NCI-H69 (cell line): ENCODE measurements around the gene LRRC8E.
"Not testable (repeated sequence)": the region's sequence is repeated elsewhere in the genome, so short reads cannot be mapped to it uniquely, and the experiment has no call there.

Experiments used
- DNase-seq: peaks from one replicate; lab custom pipeline; 2025; lab: John Stamatoyannopoulos, UW

Gene LRRC8E

GRCh38 chr19:7920519-7921301 is 32.4 kb downstream of the LRRC8E start:
- peak; percentile 100 for DNase-seq

- DNase-seq, result no peak
Observed at GRCh38 chr19:7921302-7921966, 33.1 kb downstream of the LRRC8E start.

- DNase-seq, result no peak
Observed at GRCh38 chr19:7921967-7922835, 33.9 kb downstream of the LRRC8E start.

GRCh38 chr19:7922836-7923195 is 34.5 kb downstream of the LRRC8E start:
- no peak for DNase-seq

GRCh38 chr19:7923295-7924191 is 35.2 kb downstream of the LRRC8E start:
- DNase-seq, result no peak

GRCh38 chr19:7924241-7924640 is 35.9 kb downstream of the LRRC8E start:
- DNase-seq, result no peak

- DNase-seq, result no peak
Observed at GRCh38 chr19:7924651-7925170, 36.4 kb downstream of the LRRC8E start.

GRCh38 chr19:7925171-7925851 is 37.0 kb downstream of the LRRC8E start:
- DNase-seq, result peak; percentile 84

- DNase-seq, result peak; percentile 91
Observed at GRCh38 chr19:7926021-7926726, 37.9 kb downstream of the LRRC8E start, which contains the start of gene CTXN1. TSS of gene CTXN1 (minus strand) at chr19:7926135. CDS start at chr19:7925538, 597 bp downstream.

- peak; percentile 37 for DNase-seq
Observed at GRCh38 chr19:7926727-7927604, 38.7 kb downstream of the LRRC8E start.

GRCh38 chr19:7927605-7928333 is 39.5 kb downstream of the LRRC8E start:
- DNase-seq, result no peak

- DNase-seq, result no peak
Observed at GRCh38 chr19:7928334-7928706, 40.0 kb downstream of the LRRC8E start.

- DNase-seq, result peak; percentile 40
Observed at GRCh38 chr19:7928741-7929701, 40.7 kb downstream of the LRRC8E start.

GRCh38 chr19:7930030-7930429 is 41.7 kb downstream of the LRRC8E start:
- not testable (repeated sequence) for DNase-seq

- DNase-seq, result no peak
Observed at GRCh38 chr19:7930765-7931164, 42.5 kb downstream of the LRRC8E start.

GRCh38 chr19:7931221-7932061 is 43.1 kb downstream of the LRRC8E start:
- DNase-seq, result no peak
